Activated CD8-positive, alpha-beta memory T cell treated with anti-CD3 and anti-CD28 coated beads, Interleukin-2, amount 50 U/mL, for 24 hours (primary cell): ENCODE results near the gene VGLL4.

Experiments used
- DNase-seq: peaks from one replicate; pipeline ENCODE4 v3.0.0-alpha.2; 2020; ENCODE audit errors: extremely low read depth

VGLL4 gene

DNA sequence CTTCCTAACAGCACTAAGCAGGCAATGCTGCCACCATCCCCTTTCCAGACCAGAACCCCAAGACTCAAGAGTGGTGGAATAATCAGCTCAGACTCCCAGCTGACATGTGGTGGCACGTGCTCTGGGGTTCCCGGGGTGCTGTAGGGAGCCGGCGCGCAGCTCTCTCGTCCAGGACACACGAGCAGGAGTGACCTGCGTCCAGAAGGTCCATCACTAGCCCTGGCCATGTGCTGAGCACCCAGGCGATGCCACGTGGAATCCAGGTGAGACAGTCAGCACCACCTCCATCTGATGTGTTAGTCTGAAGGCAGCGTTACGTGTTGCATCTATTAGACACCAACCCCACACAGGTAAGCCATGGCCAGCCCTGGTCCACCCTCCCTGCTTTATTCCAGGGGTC, 78.2 kb downstream of the VGLL4 start:
- DNase-seq, result no peak

DNA sequence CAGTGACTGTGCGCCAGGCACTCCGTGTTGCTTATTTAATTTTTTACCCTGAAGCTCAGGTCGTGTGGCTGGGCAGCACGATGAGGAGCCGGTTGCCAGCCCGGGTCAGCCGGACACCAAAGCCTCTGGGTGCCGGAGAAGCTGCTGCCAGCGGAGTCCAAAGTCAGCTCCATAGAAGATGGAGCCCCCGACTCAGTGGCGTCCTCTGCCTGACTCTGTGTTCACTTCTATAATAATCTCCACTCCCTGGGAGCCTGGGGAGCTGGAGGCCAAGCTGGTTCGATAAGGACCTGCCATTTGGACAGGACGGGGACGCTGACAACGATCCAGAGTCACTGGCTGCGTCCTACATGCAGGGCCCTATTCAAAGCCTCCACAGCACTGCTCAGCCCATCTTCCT, 78.6 kb downstream of the VGLL4 start:
- no peak for DNase-seq

DNA sequence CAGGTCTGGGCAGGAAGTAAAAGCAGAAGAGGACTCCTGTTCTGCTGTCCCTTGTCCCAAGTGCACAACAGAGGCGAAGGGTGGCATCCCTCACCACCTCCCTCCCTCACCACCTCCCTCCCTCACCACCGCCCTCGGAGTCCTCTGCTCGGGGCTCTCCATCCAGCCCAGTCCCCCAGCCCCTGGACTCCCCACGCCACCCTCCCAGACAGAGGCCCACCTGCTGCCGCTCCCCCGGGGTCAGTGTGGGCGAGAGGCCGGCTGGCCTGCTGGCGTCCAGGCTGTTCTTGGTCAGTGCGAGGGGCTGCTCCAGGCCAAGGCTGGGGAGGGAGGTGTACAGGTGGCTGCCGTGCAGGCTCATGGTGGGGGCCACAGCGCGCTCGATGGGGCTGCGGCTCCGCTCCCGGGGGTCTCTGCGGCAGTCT, 79.1 kb downstream of the VGLL4 start:
- no peak for DNase-seq

DNA sequence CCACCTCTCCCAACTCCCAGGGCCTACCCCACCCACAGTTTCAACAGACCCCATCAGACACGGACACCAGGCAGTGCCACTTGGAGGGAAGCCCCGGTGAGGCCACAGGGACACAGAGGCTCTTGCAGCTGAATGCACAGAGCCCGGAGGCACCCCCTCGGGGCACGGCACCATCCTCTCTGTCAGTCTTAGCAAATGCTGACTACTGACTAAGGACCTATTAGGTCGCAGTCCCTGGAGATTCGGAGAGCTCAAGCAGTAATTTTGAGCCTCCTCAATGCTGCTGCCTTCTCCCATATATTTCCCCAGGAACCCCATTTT, 79.9 kb downstream of the VGLL4 start:
- no peak for DNase-seq

DNA sequence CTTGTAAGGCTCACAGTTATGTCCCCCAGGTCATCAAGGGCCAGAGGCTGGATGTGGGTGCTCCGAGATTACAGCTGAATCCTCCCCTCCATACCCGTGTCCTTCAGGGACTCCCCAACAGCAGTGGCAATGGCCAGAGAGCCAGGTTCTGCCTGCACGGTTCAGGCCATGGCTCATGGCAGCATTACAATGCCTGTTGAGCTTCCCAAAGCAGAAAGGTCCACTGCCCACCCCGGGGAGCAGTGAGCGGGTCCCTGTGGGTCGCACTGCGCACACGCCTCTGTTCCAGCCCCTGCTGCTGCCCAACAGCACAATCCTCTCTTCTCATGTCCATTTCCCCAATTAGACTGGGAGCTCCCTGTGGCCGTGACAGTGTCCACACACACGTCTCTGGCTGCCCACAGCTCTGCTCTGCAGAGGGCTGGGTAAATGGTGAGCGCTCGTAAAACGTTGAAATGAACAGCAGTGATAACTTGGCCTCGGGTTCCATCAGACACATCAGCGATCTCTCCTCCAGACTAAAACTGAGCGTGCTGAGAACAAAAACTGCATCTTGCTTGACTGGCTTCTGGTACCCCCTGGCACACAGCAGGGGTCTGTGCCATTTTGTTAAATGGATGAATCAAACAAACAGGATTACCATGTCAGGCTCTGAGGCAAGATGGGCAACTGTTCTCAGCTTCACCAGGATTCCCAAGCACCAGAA, 80.4 kb downstream of the VGLL4 start:
- no peak for DNase-seq

DNA sequence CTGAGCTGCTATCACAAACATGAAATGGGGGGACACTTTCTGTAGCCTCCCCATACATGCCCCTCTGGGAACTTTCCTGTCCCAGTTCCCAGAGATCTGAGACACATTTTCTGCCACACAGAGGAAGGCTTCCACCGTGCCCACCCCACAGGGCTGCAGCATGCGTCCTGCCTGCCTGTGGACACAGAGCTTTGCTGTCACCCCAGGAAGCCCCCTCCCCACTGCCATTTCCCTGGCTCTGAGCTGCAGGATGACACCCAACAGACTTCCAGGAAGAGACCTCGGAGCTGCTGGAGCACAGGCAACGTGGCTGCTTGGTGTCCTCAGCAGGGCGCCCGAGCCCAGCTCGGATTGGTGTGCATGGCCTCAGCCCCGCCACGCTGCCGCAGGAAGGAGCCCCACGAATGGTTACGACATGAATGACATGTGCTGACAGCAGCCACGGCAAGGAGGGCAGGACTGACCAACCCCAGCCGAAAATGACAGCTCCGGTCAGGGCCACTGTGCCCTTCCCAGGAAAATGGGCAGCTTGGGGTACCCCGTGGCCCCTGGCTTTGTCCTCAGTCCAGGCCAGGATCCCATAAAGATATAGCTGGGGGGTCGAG, 81.3 kb downstream of the VGLL4 start:
- no peak for DNase-seq

DNA sequence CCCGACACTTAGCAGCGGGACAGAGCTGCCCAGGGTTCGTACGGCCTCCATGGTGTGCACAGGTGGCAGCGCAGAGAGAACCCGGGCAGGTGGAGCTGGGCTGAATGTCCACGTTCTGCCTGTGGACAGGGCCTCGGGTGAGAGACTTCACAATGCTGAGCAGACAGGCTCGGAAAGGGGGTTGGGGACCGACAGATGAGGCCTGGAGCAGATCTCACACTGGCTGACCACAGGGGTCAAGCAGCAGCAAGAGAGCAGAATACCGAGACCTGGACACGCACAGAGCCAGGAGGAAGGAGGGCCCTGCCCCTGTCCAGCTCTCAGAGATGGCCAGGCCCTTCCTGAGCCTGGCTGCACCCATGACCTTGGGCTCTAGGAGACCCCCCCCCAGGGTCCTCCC, 83.0 kb downstream of the VGLL4 start:
- DNase-seq, result no peak

DNA sequence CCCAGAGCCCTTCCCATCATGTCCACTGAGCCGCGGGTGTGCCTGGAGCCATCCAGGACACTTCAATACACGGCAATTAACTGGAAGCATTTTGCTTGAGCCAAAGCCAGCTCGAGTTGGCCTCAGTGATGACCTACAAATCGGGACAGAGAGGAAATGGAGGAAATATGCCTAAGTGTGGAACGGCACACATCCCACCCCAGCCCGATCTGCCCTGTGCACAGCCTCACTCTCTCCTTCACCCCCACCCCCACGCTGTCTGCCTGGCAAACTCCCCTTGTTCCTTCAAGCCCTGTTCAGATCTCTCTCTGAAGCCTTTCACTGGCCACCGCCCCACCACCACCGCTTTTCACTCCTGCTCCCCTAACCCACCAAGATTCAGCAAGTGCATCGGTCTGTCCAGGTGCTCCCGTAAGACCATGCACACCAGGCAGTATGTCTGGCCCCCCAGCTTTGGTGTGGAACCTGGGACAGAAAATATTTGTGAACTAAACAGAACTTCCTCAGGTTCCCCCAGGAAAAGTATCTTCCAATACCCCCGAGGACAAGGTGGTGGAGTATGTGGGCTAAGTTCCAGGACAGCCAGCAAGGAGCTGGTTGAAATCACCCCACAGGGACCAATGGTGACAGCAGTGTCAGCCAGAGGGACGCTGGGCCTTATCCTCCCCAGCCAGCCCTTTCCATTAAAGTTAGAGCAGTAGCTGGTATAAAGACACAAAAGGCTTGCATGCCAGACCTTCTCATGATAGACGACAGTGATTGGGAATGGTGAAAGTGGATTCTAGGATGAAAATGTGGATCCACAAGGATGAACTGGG, 83.7 kb downstream of the VGLL4 start:
- no peak for DNase-seq

DNA sequence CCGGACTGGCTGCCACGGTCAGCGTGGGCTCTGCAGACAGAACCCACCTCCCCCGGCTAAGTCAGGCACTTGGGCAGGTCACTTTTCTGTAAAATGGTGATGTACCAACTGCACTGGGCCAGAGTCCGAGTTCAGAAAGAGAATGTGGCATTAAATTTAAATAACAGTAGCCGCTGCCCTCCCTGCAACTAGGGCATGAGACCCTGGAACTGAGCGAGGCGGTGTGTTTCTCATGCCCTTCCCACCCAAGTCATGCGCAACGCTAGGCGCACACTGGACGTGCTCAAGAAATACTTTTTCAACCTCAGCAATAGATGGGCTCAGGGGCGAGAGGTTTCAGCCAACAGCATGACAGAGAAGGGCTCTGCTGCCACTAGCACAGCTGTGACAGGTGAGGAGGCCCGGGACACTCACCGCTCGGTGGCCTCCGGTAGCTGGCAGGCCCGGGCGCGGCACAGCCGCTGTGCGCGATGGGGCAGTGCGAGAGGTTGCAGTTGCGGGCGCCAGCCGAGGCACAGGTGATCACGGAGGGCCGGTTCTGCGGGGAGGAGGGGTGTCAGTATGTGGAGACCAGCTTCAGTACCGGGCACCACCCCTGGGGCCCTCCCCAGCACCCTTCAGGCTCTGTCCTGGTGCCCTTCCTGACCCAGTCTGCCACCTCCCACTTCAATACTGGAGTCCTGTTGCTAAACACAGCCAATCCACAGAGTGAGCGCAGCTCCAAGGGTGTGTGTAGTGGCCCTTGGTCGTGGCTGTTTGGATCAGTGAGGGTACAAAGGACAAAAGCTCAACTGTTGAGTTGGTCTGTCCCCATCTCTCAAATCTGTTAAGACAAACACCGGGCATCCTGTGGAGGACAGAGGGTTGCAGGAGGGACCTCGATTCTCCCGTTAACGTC, 84.5 kb downstream of the VGLL4 start:
- no peak for DNase-seq

DNA sequence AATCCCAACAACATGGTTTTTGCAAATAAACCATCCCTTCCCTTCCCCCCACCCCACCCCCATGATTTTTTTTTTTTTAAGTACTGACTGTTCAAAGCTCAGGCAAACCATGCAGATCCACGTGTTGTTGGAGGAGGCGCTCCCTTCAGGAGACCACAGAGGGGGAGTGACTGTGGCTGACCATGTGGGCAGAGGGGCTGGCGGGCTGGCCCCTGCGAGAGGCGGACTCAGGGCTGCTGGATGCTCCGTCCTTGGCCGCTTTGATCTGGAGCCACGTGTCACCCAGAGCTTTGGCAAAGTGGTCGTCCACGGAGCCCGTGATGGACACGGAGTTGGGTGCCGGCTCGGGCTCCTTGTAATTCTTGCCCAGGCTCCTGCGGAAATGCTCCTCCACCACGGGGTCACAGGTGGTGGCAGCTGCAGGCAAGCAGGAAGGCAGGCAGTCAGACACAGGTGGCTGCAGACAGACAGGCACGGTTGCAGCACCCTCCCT, 85.3 kb downstream of the VGLL4 start:
- DNase-seq, result no peak

DNA sequence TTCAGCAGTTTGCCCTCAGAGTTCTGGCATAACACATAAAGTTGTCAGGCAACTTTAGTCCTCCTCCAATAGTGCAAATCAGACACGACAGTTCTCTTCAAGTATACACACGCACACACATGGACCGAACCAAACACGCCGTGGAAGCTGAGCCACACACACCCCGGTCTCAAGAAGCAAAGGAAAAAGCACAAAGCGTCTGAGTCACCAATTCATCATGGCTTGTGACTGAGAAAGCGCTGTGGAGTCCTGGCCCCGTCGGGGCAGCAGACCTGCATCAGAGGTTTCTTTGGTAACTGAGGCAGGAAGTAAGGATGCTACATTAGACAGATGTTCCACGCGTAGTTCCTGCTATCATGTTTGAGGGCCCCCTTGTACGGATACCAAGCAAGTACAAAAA, 85.7 kb downstream of the VGLL4 start:
- DNase-seq, result no peak

DNA sequence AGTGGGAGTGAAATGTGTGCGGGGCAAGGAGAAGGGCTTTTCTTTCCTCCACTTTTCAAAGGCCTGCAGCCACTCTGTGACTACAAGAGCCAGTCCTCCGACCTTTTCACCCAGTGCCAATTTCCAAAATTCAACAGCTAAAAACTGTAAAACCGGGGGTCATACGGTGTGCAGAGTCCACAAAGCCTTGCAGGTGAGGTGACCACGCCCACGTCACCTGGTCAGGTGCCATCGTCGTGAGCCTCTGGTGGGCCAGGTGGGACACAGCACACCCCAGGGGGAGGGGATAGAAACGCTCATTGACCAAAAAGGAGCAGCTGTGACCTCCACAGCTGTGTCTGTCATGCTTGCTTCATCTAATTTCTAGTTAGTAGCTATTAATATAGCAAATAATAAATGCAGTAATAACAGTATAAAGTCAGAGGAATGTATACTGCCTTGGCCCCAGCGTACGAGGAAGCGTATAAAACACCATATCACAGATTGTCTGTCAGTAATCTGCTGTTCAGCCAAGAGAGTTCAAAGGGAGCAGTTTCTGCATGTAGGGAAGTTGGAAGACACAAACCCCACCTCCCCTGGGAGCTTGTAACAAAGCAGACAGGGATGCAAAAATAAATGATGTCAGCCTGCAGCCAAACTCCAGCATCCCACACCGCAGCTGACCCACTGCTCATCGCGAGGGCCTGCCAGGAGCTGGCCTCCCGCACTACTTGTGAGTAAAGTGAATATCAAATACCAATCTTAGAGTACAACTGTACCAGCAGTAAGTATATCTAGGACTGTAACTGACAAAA, 86.7 kb downstream of the VGLL4 start:
- no peak for DNase-seq

DNA sequence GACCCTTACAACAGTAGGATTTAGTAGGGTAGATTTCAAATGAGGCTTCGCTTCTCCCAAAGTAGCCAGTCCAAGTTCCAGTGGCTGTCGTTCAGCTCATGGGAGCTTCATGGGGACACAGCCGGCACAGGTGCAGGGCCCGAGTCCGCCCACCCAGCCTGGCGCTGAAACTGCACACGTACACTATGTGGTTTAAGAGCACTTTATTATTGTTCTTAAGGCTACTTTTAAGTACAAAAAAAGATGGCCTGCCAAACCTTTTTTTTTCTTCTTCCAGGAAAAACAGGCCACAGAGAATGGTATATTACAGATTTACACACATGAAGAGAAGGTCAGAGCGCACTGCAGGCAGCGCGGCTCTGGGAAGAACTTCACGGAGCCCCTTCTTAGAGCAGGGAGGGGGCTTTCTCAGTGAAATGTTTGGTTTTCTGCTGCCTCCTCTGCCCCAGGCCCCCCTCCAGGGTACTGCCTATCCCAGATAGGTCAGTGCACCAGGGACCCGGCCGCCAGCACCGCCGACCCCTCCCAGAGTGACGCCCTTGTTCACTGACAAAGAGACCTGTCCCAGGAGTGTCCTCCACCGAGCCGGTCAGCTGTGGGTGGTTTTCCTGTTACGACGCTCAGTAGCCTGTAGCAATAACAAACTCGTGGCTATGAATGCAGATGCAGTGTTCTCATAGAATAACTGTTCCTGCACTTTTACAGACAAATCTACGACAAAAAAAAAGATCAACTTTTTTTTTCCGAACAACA, 87.7 kb downstream of the VGLL4 start:
- DNase-seq, result no peak

DNA sequence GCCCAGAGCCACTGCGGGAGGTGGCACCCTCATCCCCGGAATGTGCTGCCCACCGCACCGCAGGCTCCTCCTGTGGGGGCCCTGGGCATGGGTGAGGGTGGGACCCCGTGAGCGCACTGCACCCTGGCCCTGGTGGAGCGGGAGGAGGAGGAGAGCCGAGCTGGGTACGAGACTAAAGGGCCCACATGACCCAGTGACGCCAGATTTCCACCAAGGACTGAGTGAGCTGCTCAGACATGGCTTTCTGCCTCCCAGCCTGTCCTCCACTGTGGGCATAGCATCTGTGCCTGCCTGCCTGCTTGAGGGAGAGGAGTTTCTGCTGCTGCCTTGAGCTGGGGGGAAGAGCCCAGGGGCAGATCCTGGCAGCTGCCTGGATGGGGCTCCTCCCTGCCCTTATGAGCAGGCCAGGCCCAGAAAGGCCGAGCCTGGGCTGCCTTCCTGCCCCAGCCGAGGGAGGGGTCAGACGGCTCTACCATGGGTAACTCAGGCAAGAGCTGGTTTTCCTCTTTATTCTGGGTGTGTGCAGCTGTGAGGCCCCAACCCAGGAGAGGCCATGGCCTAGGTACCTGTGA, 88.4 kb downstream of the VGLL4 start:
- DNase-seq, result no peak

DNA sequence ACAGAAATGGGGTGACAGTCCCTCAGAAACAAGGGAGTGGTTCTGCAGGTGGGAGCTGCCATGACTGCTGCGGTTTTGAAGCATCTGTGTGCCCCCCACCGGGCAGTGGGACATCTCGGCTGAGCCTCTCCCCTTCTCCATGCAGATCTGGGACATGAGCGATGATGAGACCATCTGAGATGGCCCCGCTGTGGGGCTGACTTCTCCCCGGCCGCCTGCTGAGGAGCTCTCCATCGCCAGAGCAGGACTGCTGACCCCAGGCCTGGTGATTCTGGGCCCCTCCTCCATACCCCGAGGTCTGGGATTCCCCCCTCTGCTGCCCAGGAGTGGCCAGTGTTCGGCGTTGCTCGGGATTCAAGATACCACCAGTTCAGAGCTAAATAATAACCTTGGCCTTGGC, 89.0 kb downstream of the VGLL4 start:
- no peak for DNase-seq

DNA sequence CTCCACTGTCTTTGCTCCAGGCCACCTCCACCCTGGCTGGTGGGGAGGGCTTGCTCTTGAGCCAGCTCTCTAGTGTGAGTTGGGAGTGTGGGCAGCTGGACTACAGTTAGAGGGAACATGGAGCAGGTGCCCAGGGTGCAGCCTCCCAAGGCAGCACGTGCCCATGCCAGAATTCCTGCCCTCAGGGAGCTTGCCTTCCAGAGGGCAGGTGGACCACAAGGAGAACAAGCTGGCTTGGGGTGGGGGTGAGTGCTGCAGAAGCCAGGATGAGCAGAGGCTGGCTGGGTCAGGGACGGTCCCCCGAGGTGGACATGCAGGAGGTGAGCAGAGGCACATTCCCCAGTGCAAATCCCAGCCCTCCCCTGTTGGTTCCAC, 89.5 kb downstream of the VGLL4 start:
- DNase-seq, result no peak

DNA sequence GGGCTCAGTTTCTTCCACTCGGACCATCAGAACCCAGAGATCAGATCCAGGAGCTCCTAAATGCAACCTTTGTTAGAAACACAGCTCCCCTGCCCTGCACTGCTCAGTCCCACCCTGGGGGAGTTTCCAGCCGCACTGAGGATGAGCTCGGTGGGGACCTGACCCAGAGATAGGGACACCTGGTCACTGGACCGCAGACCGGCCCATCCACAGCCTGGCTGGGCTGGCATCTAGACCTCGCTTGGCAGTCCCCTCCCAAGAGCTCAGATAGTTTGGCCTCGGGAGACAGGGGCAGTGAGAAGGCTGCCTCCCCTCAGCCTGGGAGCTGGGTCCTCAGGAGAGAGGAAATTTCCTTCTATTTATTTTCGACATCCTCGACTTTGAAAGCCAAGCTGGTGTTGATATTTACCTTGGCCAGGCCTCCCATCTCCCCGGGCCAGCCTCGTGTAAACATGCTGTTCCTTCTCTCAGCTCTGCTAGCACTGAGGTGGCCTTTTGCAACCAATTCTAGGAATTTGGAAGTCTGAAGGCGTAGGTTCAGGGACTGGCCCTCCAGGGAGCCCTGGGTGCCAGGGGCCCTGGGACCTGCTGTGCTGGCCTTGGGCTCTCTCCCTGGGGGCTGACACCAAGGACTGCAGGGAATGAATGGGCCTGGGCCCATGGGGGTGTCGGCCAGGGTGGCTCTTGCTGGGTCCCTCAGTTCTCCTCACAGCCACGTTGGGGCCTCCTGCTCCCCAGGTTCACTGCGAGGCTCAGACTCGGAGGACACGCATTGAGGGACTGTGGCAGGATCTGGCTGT, 90.1 kb downstream of the VGLL4 start:
- DNase-seq, result no peak

DNA sequence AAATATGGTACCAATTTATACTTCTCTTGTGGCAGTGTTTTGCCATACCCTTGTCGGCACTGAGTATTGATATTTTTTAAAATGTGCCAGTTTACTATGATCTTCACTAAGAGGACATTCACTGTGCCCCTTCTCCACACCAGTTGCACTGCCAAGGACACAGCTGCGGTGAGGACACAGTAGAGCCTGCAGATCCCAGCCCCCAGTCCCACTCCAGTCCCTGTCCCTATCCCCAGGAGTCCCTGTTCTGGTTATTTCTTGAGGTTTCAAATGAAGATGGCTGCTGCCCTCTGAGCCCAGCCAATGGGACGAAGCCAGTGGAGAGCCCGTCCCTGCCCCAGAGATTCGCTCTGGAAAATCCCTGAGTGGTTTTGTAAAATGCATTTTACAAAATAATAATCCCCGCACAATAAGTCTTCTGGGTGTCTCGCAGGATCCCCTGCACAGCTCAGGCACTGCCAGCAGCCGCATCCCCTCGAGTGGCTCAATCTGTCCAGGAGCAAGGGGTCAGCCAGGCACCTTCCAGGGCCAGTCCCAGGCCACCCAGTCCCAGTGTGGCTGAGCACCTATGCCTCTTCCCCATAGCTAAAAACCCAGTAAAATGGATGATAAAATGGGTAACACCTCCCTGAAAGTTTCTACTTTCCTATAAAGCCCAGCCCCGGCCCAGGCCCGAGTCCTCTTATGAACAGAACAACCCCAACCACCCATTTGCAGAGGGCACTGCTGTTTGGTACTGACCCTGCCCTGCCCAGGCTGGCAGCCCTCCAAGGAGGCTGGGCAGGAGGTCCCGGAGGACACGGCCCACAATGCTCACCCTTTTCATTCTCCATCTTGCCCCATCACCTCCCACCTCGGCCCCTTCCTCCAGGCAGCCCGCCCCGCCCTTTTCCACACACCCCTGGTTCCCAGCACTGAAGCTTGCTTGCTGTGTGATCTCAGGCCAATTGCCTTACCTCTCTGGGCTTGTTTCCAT, 91.1 kb downstream of the VGLL4 start:
- no peak for DNase-seq
